ENCODE measurements around the gene SPNS3.

SPNS3 gene

GRCh38 chr17:4523946-4524345 is 90.2 kb downstream of the SPNS3 start:
- Histone ChIP-seq H3K36me3 (ENCODE audit: control insufficient read depth, insufficient read depth, low read length) (no peaks in the 10 kb centered on the region), H3K4me3 (ENCODE audit: low read depth, low read length) (no peak overlapping the region), H3K27me3 (ENCODE audit: control insufficient read depth, insufficient read depth, low read length) (peaks cover 58% of the 10 kb centered on the region), H3K27ac (ENCODE audit: low read depth, low read length) (no peak overlapping the region), H3K4me1 (ENCODE audit: control insufficient read depth, insufficient read depth, low read length) (peaks cover 14% of the 10 kb centered on the region; the same call in 1 of the 2 replicates), H3K9ac (ENCODE audit: low read length) (no peak overlapping the region), H3K9me3 (ENCODE audit: control insufficient read depth, insufficient read depth, low read depth, low read length) (no peaks in the 10 kb centered on the region)

- peaks cover 6% of the 10 kb centered on the region; the same call in 1 of the 2 replicates for H3K4me1 ChIP-seq (ENCODE audit: control insufficient read depth, insufficient read depth, low read length)
- H3K27me3 ChIP-seq (ENCODE audit: control insufficient read depth, insufficient read depth, low read length) = peaks cover 69% of the 10 kb centered on the region
- H3K9me3 ChIP-seq (ENCODE audit: control insufficient read depth, insufficient read depth, low read depth, low read length) = no peaks in the 10 kb centered on the region
- H3K9ac ChIP-seq (ENCODE audit: low read length) = no peak overlapping the region
- H3K36me3 ChIP-seq (ENCODE audit: control insufficient read depth, insufficient read depth, low read length) = no peaks in the 10 kb centered on the region
- H3K27ac ChIP-seq (ENCODE audit: low read depth, low read length) = no peak overlapping the region
- no peak overlapping the region for H3K4me3 ChIP-seq (ENCODE audit: low read depth, low read length)
Observed at GRCh38 chr17:4525691-4526397, 92.1 kb downstream of the SPNS3 start.

GRCh38 chr17:4527134-4527533 is 93.4 kb downstream of the SPNS3 start:
- no peak overlapping the region for H3K9ac ChIP-seq (ENCODE audit: low read length)
- H3K4me1 ChIP-seq (ENCODE audit: control insufficient read depth, insufficient read depth, low read length) = peaks cover 11% of the 10 kb centered on the region; the same call in 1 of the 2 replicates
- H3K9me3 ChIP-seq (ENCODE audit: control insufficient read depth, insufficient read depth, low read depth, low read length) = no peaks in the 10 kb centered on the region
- peaks cover 82% of the 10 kb centered on the region for H3K27me3 ChIP-seq (ENCODE audit: control insufficient read depth, insufficient read depth, low read length)
- no peak overlapping the region for H3K4me3 ChIP-seq (ENCODE audit: low read depth, low read length)
- no peak overlapping the region for H3K27ac ChIP-seq (ENCODE audit: low read depth, low read length)
- H3K36me3 ChIP-seq (ENCODE audit: control insufficient read depth, insufficient read depth, low read length) = no peaks in the 10 kb centered on the region

GRCh38 chr17:4527566-4528125 is 93.9 kb downstream of the SPNS3 start:
- Histone ChIP-seq H3K27ac (ENCODE audit: low read depth, low read length) (no peak overlapping the region), H3K27me3 (ENCODE audit: control insufficient read depth, insufficient read depth, low read length) (peaks cover 85% of the 10 kb centered on the region), H3K9me3 (ENCODE audit: control insufficient read depth, insufficient read depth, low read depth, low read length) (no peaks in the 10 kb centered on the region), H3K4me1 (ENCODE audit: control insufficient read depth, insufficient read depth, low read length) (peaks cover 11% of the 10 kb centered on the region; the same call in 1 of the 2 replicates), H3K36me3 (ENCODE audit: control insufficient read depth, insufficient read depth, low read length) (no peaks in the 10 kb centered on the region), H3K9ac (ENCODE audit: low read length) (no peak overlapping the region), H3K4me3 (ENCODE audit: low read depth, low read length) (no peak overlapping the region)

- Histone ChIP-seq H3K27me3 (ENCODE audit: control insufficient read depth, insufficient read depth, low read length) (peaks cover 83% of the 10 kb centered on the region), H3K9me3 (ENCODE audit: control insufficient read depth, insufficient read depth, low read depth, low read length) (no peaks in the 10 kb centered on the region), H3K4me1 (ENCODE audit: control insufficient read depth, insufficient read depth, low read length) (peaks cover 14% of the 10 kb centered on the region; the same call in 1 of the 2 replicates), H3K9ac (ENCODE audit: low read length) (no peak overlapping the region), H3K4me3 (ENCODE audit: low read depth, low read length) (no peak overlapping the region), H3K27ac (ENCODE audit: low read depth, low read length) (no peak overlapping the region), H3K36me3 (ENCODE audit: control insufficient read depth, insufficient read depth, low read length) (no peaks in the 10 kb centered on the region)
Observed at GRCh38 chr17:4529533-4530152, 95.9 kb downstream of the SPNS3 start.

GRCh38 chr17:4530799-4531730 is 97.3 kb downstream of the SPNS3 start:
- Histone ChIP-seq H3K4me3 (ENCODE audit: low read depth, low read length) (no peak overlapping the region), H3K4me1 (ENCODE audit: control insufficient read depth, insufficient read depth, low read length) (peaks cover 21% of the 10 kb centered on the region; the same call in 1 of the 2 replicates), H3K9ac (ENCODE audit: low read length) (no peak overlapping the region), H3K27me3 (ENCODE audit: control insufficient read depth, insufficient read depth, low read length) (peaks cover 69% of the 10 kb centered on the region), H3K36me3 (ENCODE audit: control insufficient read depth, insufficient read depth, low read length) (no peaks in the 10 kb centered on the region), H3K9me3 (ENCODE audit: control insufficient read depth, insufficient read depth, low read depth, low read length) (no peaks in the 10 kb centered on the region), H3K27ac (ENCODE audit: low read depth, low read length) (no peak overlapping the region)

- no peak overlapping the region for H3K27ac ChIP-seq (ENCODE audit: low read depth, low read length)
- peaks cover 4% of the 10 kb centered on the region; the same call in 1 of the 2 replicates for H3K36me3 ChIP-seq (ENCODE audit: control insufficient read depth, insufficient read depth, low read length)
- H3K4me3 ChIP-seq (ENCODE audit: low read depth, low read length) = no peak overlapping the region
- H3K4me1 ChIP-seq (ENCODE audit: control insufficient read depth, insufficient read depth, low read length) = peaks cover 31% of the 10 kb centered on the region
- H3K27me3 ChIP-seq (ENCODE audit: control insufficient read depth, insufficient read depth, low read length) = peaks cover 58% of the 10 kb centered on the region
- no peaks in the 10 kb centered on the region for H3K9me3 ChIP-seq (ENCODE audit: control insufficient read depth, insufficient read depth, low read depth, low read length)
- no peak overlapping the region for H3K9ac ChIP-seq (ENCODE audit: low read length)
Observed at GRCh38 chr17:4531988-4532736, 98.4 kb downstream of the SPNS3 start.

GRCh38 chr17:4532860-4533522 is 99.3 kb downstream of the SPNS3 start:
- no peak overlapping the region for H3K9ac ChIP-seq (ENCODE audit: low read length)
- H3K4me3 ChIP-seq (ENCODE audit: low read depth, low read length) = no peak overlapping the region
- H3K27me3 ChIP-seq (ENCODE audit: control insufficient read depth, insufficient read depth, low read length) = peaks cover 52% of the 10 kb centered on the region
- no peaks in the 10 kb centered on the region for H3K9me3 ChIP-seq (ENCODE audit: control insufficient read depth, insufficient read depth, low read depth, low read length)
- H3K4me1 ChIP-seq (ENCODE audit: control insufficient read depth, insufficient read depth, low read length) = peaks cover 27% of the 10 kb centered on the region
- H3K27ac ChIP-seq (ENCODE audit: low read depth, low read length) = no peak overlapping the region
- H3K36me3 ChIP-seq (ENCODE audit: control insufficient read depth, insufficient read depth, low read length) = peaks cover 12% of the 10 kb centered on the region

- Histone ChIP-seq H3K27ac (ENCODE audit: low read depth, low read length) (no peak overlapping the region), H3K9ac (ENCODE audit: low read length) (no peak overlapping the region), H3K27me3 (ENCODE audit: control insufficient read depth, insufficient read depth, low read length) (peaks cover 44% of the 10 kb centered on the region), H3K9me3 (ENCODE audit: control insufficient read depth, insufficient read depth, low read depth, low read length) (no peaks in the 10 kb centered on the region), H3K4me3 (ENCODE audit: low read depth, low read length) (no peak overlapping the region), H3K4me1 (ENCODE audit: control insufficient read depth, insufficient read depth, low read length) (peaks cover 27% of the 10 kb centered on the region), H3K36me3 (ENCODE audit: control insufficient read depth, insufficient read depth, low read length) (peaks cover 20% of the 10 kb centered on the region)
Observed at GRCh38 chr17:4533523-4534504, 100.1 kb downstream of the SPNS3 start.

Measured in HUES6 (cell line).